ENCODE results near the gene ENOX1. TPM values are rescaled to one million over a fixed set of nuclear protein-coding genes. Genes with fewer than 3 reads are reported as not detected.

Gene ENOX1
- polyA plus RNA-seq, 2 of the 4 experiments (the other 2 are of a cell fraction): 0.28 to 0.41 TPM

GRCh38 chr13:43368003-43368402 is 418.8 kb downstream of the ENOX1 start:
- Histone ChIP-seq H3K9me3 (no peaks in the 10 kb centered on the region), H3K27ac (no peak overlapping the region), H3K4me1 (peaks cover 3% of the 10 kb centered on the region; the same call in 1 of the 3 replicates), H3K4me3 (no peak overlapping the region), H3K4me2 (peak overlapping the region; percentile 41; the same call in 2 of the 3 replicates)
- ChIA-PET POLR2A (no interaction called here), CTCF (interaction anchor here (0.6 kb wide), 1 partner anchor 1257 kb away, joined by 3 read pairs; no protein-coding TSS in a partner anchor)
- DNase-seq (ENCODE audit: low read depth in 1 of 2, low spot score in 1 of 2) (no peak), ATAC-seq (no peak), FAIRE-seq (no peak)
- no peak for TF ChIP-seq ZSCAN20 (CRISPR knock-in tag; IDR thresholded peaks at IDR 0.05)
- no peak for TF ChIP-seq HEYL (CRISPR knock-in tag; IDR thresholded peaks at IDR 0.05)
- 10% methylated on average over 3 of the region's 3 CpGs for WGBS (ENCODE audit: missing lambda C conversion rate)

DNA sequence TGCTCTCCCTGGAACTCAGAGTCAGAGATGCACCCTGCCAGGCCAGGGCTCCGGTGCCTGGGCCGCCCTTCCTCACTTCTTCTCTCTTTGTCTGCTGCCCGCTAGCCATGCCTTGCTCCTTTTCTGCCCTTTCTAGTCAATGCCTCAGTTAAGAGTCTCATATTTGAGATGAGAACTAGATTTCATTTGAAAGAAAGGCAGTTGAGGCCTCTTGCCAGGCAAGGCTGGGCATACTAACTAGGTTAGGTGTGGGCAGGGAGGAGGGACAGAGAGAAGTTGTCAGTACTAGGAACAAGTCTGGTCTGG is 421.8 kb downstream of the ENOX1 start:
- H3K4me1 ChIP-seq: peaks cover 3% of the 10 kb centered on the region; the same call in 1 of the 3 replicates
- no peak overlapping the region for H3K4me3 ChIP-seq
- H3K4me2 ChIP-seq: no peak overlapping the region
- no peak for ATAC-seq
- ChIA-PET CTCF (no interaction called here), POLR2A (no interaction called here)
- TF ChIP-seq CTCF (IDR thresholded peaks at IDR 0.05) (no peak), RAD21 (conservative IDR thresholded peaks at IDR 0.05 in 1 of 2, IDR thresholded peaks at IDR 0.05 in 1 of 2) (no peak), FOSB (CRISPR knock-in tag; IDR thresholded peaks at IDR 0.05) (no peak), CEBPB (IDR thresholded peaks at IDR 0.05) (no peak), RCOR1 (IDR thresholded peaks at IDR 0.05; ENCODE audit: low read depth, low read length) (no peak), POLR2AphosphoS2 (conservative IDR thresholded peaks at IDR 0.05; ENCODE audit: low read length) (no peak), ELK1 (IDR thresholded peaks at IDR 0.05; ENCODE audit: low read depth, low read length) (no peak), HOXB13 (CRISPR knock-in tag; IDR thresholded peaks at IDR 0.05; ENCODE audit: low read depth) (no peak), ZC3H11A (IDR thresholded peaks at IDR 0.05) (no peak), EHMT2 (IDR thresholded peaks at IDR 0.05; ENCODE audit: low read depth) (no peak), SREBF2 (IDR thresholded peaks at IDR 0.05) (no peak), POLR2A (IDR thresholded peaks at IDR 0.05; ENCODE audit: low read length) (no peak), REST (IDR thresholded peaks at IDR 0.05) (no peak), MAFK (IDR thresholded peaks at IDR 0.05; ENCODE audit: partially characterized antibody) (no peak), HDAC2 (IDR thresholded peaks at IDR 0.05) (no peak), NFE2L2 (conservative IDR thresholded peaks at IDR 0.05; ENCODE audit: low read length) (no peak), HOXA7 (CRISPR knock-in tag; IDR thresholded peaks at IDR 0.05) (no peak), ZFP36 (IDR thresholded peaks at IDR 0.05; ENCODE audit: borderline replicate concordance, partially characterized antibody) (no peak), HEYL (CRISPR knock-in tag; IDR thresholded peaks at IDR 0.05) (no peak)
- TF ChIP-seq, protein P1, sequence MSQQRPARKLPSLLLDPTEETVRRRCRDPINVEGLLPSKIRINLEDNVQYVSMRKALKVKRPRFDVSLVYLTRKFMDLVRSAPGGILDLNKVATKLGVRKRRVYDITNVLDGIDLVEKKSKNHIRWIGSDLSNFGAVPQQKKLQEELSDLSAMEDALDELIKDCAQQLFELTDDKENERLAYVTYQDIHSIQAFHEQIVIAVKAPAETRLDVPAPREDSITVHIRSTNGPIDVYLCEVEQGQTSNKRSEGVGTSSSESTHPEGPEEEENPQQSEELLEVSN (IDR thresholded peaks at IDR 0.05; ENCODE audit: borderline replicate concordance, low read depth): no peak
- no peak for FAIRE-seq
- no peak for DNase-seq (ENCODE audit: low read depth in 1 of 2, low spot score in 1 of 2)
- 61% methylated on average over 3 of the region's 3 CpGs for WGBS (ENCODE audit: missing lambda C conversion rate)
- H3K9me3 ChIP-seq: no peaks in the 10 kb centered on the region
- H3K27ac ChIP-seq: no peak overlapping the region
